SU-DHL-6 (cell line): Measurements from ENCODE around the gene PLCB1.

Experiments used
- H2AFZ ChIP-seq: fragments of 200-600 bp; sonication (generic); 2 replicates; pipeline ENCODE4 v1.6.1; 2014; ENCODE audit warnings: low read depth, mild to moderate bottlenecking, moderate library complexity, mixed read lengths, antibody characterized with exemption, low read length; ENCODE audit not compliant: severe bottlenecking
- H3F3A ChIP-seq: fragments of 200-600 bp; shearing (Covaris generic); 2 replicates; pipeline ENCODE4 v1.6.0; 2016; ENCODE audit warnings: antibody characterized with exemption, mild to moderate bottlenecking; ENCODE audit not compliant: insufficient read depth
- H3K27ac ChIP-seq: fragments of 200-600 bp; sonication (generic); 2 replicates; pipeline ENCODE4 v1.5.1; 2016; ENCODE audit warnings: low read depth, mild to moderate bottlenecking, low read length, moderate library complexity, mixed read lengths
- H3K27me3 ChIP-seq: fragments of 200-600 bp; sonication (generic), shearing (Covaris generic); 2 replicates; pipeline ENCODE4 v1.6.0; 2014; ENCODE audit warnings: mild to moderate bottlenecking, low read length
- H3K36me3 ChIP-seq: fragments of 200-600 bp; sonication (generic); 2 replicates; pipeline ENCODE4 v1.6.1; 2014; ENCODE audit warnings: mild to moderate bottlenecking, low read length, mixed read lengths
- H3K4me2 ChIP-seq: fragments of 300-600, 200-600 bp; shearing (Covaris generic), sonication (generic); 2 replicates; pipeline ENCODE4 v1.6.0; 2014; ENCODE audit warnings: low read length, low read depth, mild to moderate bottlenecking; ENCODE audit not compliant: poor library complexity, severe bottlenecking
- H3K4me3 ChIP-seq: fragments of 200-600 bp; sonication (generic); 2 replicates; pipeline ENCODE4 v1.5.1; 2014; ENCODE audit warnings: antibody characterized with exemption, low read length, mild to moderate bottlenecking, mixed read lengths; ENCODE audit not compliant: insufficient read depth, poor library complexity, severe bottlenecking
- H3K79me2 ChIP-seq: fragments of 200-600 bp; sonication (generic); 2 replicates; pipeline ENCODE4 v1.6.1; 2014; ENCODE audit warnings: mild to moderate bottlenecking, low read length, moderate library complexity; ENCODE audit not compliant: insufficient read depth
- H3K9ac ChIP-seq: fragments of 200-600 bp; sonication (generic); 2 replicates; pipeline ENCODE4 v1.7.0; 2014; ENCODE audit warnings: mild to moderate bottlenecking, low read length
- H3K9me2 ChIP-seq: fragments of 200-600 bp; sonication (generic); replicated peaks from 2 replicates; pipeline ENCODE4 v1.6.1; 2014; ENCODE audit warnings: low read length; ENCODE audit not compliant: insufficient read depth
- H3K9me3 ChIP-seq: fragments of 200-600 bp; sonication (generic); 2 replicates; pipeline ENCODE4 v1.6.1; 2014; ENCODE audit warnings: low read length, mixed read lengths; ENCODE audit not compliant: insufficient read depth
- H4K20me1 ChIP-seq: fragments of 200-600 bp; sonication (generic); 2 replicates; pipeline ENCODE4 v1.6.1; 2014; ENCODE audit warnings: low read depth, mild to moderate bottlenecking, antibody characterized with exemption, low read length, moderate library complexity, mixed read lengths
- EZH2phosphoT487 ChIP-seq: fragments of 200-600 bp; sonication (generic), shearing (Covaris generic); conservative IDR thresholded peaks from 2 replicates; pipeline ENCODE4 v1.6.1; 2018; ENCODE audit warnings: mild to moderate bottlenecking, antibody characterized with exemption, low read length, moderate library complexity, mixed read lengths
- TF ChIP-seq, protein P1 (sequence below): fragments of 200-600 bp; sonication (generic); IDR thresholded peaks from one replicate; pipeline ENCODE4 v1.5.1; 2017; ENCODE audit warnings: antibody characterized with exemption, mild to moderate bottlenecking, low read length, moderate library complexity; ENCODE audit not compliant: insufficient read depth, poor library complexity, severe bottlenecking

The PLCB1 gene

DNA sequence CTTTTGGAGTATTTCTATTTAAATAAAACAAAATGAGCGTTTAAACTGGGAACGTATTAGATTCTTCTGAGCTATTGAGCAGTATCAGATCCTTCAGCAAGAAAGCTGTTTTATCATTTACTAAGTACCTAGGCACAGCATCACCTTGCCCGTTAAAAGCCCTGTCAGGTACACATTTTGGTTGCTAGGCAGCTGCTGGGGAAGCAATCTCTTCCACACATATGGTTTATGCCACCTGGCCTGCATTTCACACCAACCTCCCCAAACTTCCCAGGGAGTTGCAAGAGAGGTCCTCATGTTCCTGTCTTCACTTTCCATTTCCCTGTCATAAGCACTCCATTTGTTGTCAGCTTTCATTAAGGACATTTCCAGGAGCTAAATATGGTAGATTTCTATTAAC is 400.1 kb downstream of the PLCB1 start:
- no peak overlapping the region for H3K4me3 ChIP-seq
- no peaks in the 10 kb centered on the region for H3K36me3 ChIP-seq

DNA sequence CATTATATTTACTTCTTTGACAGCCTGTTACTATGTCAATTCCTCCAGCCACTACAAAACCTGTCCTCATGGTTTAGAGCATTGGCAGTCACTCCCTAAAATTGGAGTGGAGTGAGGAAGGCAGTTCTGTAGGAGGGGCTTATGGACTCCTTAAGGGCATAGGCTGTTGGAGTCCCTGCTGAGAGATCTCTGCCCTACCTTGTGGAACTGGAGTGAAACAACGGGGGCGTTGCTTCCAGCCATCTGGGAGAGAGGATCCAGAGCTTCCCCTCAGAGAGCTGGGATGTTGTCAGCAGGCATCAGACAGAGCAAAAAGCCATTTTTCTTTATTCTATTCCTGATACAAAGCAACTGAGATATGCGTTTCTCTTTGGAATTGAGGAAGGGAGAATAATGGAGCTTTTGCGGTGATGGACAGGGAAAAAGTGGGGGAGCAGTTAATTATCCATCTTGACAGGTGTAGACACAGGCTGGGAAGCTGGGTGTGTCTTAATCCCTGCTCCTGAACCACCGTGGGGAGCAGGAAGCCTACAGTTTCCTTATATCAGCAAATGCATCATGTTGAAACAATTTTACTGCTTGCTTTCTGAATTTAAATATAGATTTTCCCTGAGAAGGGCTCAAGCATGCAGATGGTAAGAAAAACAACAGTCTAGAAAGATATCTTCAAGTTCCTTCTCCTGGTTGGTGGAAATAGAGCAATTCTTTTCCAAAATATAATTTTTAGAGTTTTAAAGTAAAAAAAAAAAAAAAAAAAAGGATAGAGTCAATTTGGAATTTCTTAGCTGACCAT is 402.5 kb downstream of the PLCB1 start:
- no peaks in the 10 kb centered on the region for H3K79me2 ChIP-seq
- H3K9ac ChIP-seq: no peak overlapping the region
- no peaks in the 10 kb centered on the region for H3K36me3 ChIP-seq
- no peaks in the 10 kb centered on the region for H3K9me3 ChIP-seq
- H4K20me1 ChIP-seq: no peaks in the 10 kb centered on the region
- no peak overlapping the region for H2AFZ ChIP-seq
- no peaks in the 10 kb centered on the region for H3K27me3 ChIP-seq
- TF ChIP-seq EZH2phosphoT487: no peak
- TF ChIP-seq, protein P1, sequence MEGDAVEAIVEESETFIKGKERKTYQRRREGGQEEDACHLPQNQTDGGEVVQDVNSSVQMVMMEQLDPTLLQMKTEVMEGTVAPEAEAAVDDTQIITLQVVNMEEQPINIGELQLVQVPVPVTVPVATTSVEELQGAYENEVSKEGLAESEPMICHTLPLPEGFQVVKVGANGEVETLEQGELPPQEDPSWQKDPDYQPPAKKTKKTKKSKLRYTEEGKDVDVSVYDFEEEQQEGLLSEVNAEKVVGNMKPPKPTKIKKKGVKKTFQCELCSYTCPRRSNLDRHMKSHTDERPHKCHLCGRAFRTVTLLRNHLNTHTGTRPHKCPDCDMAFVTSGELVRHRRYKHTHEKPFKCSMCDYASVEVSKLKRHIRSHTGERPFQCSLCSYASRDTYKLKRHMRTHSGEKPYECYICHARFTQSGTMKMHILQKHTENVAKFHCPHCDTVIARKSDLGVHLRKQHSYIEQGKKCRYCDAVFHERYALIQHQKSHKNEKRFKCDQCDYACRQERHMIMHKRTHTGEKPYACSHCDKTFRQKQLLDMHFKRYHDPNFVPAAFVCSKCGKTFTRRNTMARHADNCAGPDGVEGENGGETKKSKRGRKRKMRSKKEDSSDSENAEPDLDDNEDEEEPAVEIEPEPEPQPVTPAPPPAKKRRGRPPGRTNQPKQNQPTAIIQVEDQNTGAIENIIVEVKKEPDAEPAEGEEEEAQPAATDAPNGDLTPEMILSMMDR: no peak
- no peaks in the 10 kb centered on the region for H3K9me2 ChIP-seq
- H3K27ac ChIP-seq: no peak overlapping the region
- no peaks in the 10 kb centered on the region for H3F3A ChIP-seq
- H3K4me3 ChIP-seq: no peak overlapping the region
- no peak overlapping the region for H3K4me2 ChIP-seq

More for the DNA sequence above, 400.1 kb downstream of the PLCB1 start:
- Histone ChIP-seq H3F3A (no peaks in the 10 kb centered on the region), H3K79me2 (no peaks in the 10 kb centered on the region), H3K9ac (no peak overlapping the region), H4K20me1 (no peaks in the 10 kb centered on the region), H3K9me3 (no peaks in the 10 kb centered on the region), H3K27ac (no peak overlapping the region), H2AFZ (no peak overlapping the region), H3K27me3 (no peaks in the 10 kb centered on the region), H3K4me2 (no peak overlapping the region), H3K9me2 (no peaks in the 10 kb centered on the region)
- TF ChIP-seq, protein P1: no peak
- no peak for TF ChIP-seq EZH2phosphoT487

DNA sequence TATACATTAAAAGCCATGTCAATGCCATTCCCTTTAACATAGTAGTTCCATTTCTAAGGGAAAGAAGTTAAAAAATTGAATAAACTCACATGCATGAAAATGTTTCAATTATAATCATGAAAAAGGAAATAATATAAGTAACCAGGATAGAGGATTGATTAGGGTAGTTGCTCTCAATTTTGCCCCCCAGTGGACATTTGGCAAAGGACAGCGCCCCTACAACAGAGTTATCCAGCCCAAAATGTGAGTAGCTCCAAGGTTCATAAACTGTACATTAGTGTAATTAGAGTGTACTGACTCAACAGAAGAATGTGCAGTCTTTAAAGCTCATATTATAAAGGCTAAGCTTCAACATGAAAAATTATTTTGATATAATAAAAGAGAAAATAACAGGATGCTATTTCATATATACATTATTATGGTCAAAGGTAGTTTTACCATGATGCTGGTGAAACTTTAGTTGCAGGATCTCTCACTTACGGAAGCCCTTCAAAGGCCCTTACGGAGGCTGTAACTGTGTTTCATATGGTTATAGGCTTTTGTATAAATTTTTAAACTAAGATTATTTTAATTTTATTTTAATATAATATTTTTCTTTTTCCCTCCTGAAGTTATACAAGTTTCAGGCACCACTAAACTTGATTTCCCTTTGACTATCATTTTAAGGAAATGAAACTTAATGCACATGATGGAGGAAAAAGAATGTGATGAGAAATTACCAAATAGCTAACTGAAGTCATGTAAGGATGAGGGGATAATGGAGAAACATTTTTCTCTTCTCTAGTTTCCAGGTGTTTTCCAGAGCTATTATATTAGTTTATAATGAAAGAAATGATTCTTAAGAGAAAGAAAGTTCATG is 403.6 kb downstream of the PLCB1 start:
- H3K4me2 ChIP-seq: no peak overlapping the region
- H3F3A ChIP-seq: no peaks in the 10 kb centered on the region
- no peaks in the 10 kb centered on the region for H3K27me3 ChIP-seq
- no peaks in the 10 kb centered on the region for H3K9me2 ChIP-seq
- no peak overlapping the region for H3K9ac ChIP-seq
- H4K20me1 ChIP-seq: no peaks in the 10 kb centered on the region
- H3K27ac ChIP-seq: no peak overlapping the region
- H3K9me3 ChIP-seq: no peaks in the 10 kb centered on the region
- TF ChIP-seq, protein P1: no peak
- TF ChIP-seq EZH2phosphoT487: no peak
- H3K4me3 ChIP-seq: no peak overlapping the region
- no peaks in the 10 kb centered on the region for H3K36me3 ChIP-seq
- no peak overlapping the region for H2AFZ ChIP-seq
- H3K79me2 ChIP-seq: no peaks in the 10 kb centered on the region
